GM19035 (cell line): Measurements from ENCODE around the gene SP110.

Source experiments
- ATAC-seq: cut with Tn5 transposase; IDR thresholded peaks from one replicate; pipeline ENCODE4 v1.9.1; 2021; ENCODE audit not compliant: unreplicated experiment

The SP110 gene

DNA sequence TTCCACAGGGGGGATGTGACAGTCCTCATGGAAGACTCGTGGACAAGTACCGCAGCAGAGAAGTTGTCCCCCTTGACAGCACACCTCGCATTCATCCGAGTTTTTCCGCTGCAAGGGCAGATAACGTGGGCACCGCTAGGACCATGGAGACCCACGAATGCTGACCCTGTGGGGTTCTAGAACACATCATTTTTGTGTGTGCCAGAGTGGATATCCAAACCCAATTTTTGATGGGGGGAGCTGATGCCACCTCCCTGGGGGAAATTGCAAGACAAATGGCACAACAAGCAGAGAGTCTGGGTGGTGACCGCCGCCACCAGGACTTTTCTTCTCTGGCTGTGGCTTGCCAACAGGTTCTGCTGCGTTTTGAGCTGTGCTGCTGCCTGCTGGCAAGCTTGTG lies 46.9 kb downstream of the SP110 start:
- no peak for ATAC-seq

- ATAC-seq: no peak
Measured at GRCh38 chr2:230172156-230172555, 47.6 kb downstream of the SP110 start.

- ATAC-seq: no peak
Measured at GRCh38 chr2:230170532-230170931, 49.3 kb downstream of the SP110 start.

DNA sequence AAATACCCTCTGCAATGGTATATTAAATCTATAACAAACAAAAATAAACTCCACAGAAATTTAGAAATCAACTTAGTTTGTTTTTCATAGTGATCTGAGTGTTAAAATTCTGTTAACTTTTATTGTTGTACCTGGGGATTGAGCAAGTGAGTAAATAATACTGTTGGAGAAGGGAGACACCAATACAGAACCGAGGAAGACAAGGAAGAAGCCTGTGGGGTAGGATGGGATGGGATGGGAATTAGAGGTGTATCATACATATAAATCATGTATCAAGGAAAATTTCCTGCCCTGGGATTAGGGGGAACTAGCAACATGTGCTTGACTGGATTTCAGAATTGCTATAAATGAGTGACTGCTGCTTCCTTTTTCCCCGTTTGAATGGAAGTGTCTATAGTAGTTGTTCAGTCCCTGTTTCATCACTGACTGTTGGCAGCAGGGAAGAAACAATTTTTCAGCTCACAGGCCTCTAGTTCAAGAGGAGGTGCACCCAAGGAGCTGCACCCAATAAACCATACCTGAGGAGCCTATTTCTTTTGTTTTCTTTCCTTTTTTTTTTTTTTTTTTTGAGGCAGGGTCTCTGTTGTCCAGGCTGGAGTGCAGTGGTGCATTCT lies 53.1 kb downstream of the SP110 start:
- no peak for ATAC-seq

GRCh38 chr2:230164139-230164538 lies 55.6 kb downstream of the SP110 start:
- no peak for ATAC-seq

- ATAC-seq: no peak
Measured at GRCh38 chr2:230162981-230163380, 56.8 kb downstream of the SP110 start.

DNA sequence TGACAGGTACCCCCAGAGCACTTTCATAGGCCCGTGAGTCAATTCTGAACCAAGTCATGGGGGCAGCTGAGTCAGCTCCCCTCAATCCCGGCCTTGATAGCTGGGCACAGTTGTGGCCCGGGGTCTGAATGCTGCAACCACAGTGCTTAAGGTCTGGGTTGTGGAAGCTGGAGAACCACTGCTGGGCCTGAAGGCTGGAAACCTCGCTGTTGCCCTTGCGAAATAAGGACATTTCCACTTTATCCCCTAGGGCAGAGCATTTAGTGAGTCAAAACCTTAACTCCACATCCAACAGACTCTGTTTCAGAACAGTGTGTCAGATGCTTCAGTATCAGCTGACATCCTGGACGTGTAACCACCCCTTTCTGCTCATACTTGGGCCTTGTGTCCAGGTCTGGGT lies 58.6 kb downstream of the SP110 start:
- no peak for ATAC-seq

DNA sequence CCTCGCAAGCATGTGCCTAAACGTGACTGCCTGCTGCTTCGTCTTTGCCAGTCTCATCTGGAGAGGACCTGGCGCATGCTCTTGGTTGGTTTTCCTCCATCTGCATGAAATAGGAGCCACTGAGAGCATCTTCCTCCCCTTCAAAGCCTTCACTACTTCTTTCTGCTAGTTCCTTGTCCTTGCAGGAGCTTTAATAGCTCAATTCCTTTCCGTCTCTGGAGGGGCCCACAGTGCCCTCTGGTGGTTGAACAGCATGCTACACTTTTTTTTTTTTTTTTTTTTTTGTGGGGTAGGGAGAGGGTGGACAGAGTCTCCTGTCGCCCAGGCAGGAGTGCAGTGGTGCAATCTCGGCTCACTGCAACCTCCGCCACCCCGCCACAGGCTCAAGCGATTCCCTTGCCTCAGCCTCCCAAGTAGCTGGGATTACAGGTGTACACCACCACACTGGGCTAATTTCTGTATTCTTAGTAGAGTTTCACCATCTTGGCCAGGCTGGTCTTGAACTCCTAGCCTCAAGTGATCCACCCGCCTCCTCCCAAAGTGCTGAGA lies 59.6 kb downstream of the SP110 start:
- ATAC-seq: no peak

- ATAC-seq: no peak
Measured at GRCh38 chr2:230158468-230158867, 61.3 kb downstream of the SP110 start.

DNA sequence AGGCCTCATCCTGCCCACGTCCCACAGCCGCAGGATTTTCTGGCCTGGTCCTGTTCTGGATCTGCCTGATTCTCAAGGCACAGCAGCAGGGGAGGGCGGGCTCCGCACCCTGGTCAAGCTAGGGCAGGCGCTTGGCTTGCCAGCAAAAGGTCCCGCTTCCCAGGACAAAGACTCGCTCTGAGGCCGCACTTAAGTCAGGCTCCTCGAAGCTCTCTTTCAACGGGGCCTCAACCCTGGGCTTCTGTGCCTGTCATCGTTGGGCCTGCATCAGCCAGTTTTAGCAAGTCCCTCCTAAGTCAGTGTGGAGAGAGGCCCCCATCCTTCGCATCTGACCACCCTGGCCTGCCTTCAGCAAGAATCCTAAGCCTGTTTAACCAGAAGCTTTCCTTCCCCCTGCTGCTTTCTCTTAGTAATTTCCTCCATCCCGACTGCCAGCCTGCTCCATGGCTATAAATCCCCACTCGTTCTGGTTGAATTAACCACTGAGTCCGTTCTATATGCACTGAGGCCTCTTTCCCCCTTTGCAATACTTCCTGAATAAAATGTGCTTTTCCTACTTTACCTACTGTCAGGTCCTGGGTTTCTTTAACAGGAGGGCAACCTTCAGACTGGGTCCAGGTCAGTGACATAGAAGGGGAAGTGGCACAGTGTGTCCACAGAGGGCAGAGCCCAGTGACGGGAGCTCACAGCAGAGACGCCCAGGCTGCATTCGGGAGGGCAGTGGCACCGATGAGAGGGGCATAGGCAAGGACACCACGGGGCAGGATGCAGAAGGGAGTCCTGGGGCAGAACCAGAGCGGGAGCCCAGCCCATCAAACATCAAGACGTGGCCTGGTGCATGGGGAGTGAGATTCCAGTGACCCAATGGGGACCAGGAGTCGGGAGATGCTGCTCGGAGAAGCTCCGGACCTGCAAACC lies 62.7 kb downstream of the SP110 start:
- ATAC-seq: no peak

DNA sequence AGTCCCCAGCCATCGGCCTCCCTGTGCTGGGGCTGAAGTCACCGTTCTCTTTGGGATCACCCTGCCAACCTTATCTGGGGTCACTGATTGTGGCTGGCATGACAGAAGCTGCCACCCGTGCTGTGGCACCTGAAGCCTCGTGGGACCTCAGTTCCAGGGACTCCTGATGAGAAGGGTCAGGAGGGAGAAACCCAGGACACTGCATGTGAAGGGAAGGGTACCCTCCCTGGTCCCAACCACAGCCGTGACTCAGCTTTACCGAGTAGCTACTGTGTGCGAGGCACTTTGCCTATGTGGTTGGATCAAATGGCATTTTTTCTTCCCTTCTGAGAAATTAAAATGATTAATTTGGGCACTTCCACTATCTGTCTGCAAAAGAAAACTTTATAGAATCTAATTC lies 64.4 kb downstream of the SP110 start:
- no peak for ATAC-seq

DNA sequence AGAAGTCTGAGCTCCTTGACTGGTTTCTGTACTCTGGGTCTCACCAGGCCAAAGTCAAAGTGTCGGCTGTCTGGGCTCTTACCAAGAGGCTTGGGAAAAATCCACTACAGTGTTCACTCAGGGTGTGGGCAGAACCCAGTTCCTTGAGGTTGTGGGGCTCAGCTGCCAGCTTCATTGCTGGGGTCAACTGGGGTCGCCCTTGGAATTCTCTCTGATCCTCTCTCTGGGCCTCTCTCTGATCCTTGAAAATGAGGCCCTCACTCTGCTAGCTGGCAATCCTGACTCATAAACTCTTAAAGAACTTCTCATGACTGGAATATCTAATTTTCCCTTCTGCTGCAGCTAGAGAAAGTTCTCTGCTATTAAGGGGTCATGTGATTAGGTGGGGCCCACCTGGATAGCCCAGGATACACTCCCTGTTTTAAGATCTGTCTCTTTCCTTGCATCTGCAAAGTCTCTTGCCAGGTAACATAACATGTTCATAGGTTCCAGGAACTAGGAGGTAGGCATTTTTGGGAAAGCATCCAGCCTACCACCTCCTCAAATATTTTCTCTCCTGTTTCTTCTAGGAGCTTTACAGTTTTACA lies 66.3 kb downstream of the SP110 start:
- ATAC-seq: no peak

GRCh38 chr2:230152334-230152733 lies 67.5 kb downstream of the SP110 start:
- no peak for ATAC-seq

DNA sequence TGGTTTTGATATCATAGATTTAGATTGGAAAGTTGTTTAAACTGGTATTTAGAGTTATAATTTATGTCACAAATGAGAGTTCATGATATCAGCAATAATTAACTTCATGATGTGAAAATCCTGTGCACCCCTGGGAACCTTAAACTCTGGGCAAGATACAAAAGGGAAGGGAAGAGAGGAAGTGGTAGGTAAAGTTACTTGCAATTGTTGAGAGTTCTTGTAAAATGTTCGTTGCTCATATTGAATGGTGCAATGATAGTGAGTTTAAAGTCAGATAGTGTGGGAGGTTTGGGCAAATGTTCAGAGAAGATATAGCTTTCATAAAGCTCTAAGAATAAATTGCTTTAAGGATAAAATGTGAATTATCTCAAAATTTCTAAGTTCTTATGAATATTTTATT lies 75.4 kb downstream of the SP110 start:
- no peak for ATAC-seq

- ATAC-seq: no peak
Measured at GRCh38 chr2:230140667-230141066, 79.1 kb downstream of the SP110 start.

DNA sequence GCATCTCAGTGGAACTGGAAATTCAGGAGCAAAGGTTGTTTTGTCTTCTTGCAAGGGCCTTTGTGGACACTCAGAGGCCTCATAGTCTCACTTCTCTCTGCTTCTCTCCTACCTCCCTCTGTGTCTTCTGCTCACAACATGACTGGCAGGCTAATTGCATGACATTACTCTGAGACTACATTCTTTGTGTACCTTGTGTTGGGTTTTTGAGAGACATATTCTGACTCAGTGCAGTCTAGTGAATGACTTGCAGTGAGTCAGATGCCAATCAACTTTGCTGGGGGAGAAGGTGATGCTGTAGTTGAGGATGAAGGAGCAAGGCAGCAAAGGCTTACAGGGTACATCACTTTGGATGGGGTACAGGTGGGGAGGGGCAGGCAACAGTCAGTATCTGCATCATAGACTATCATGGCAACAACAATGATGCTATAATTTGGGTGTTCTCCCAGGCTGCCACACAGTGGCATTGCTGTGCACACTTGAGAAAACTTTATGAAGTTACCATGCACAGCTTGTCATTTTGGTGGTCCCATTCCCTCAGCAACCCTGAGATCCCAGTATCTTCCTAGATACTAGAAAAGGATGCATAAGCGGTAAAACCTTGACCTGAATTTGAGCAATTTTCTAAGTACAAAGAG lies 81.8 kb downstream of the SP110 start:
- ATAC-seq: no peak

DNA sequence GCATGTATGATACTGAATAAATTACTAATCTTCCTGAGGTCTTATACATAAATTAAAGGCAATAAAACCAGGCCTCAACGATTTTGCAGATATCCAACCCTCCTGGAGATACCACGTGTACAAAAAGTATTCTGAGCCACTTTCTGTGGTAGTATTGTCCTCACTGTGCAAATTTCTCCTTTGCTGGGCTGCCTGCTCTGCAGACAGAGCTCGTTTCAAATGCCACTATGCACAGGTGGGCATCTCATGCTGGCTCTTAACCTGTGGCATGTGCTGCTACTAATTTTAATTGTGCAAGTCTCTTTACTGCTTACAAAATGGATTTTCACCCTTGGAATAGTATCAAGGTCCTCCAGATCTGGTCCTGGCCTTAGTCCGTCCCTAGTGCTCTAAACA lies 84.7 kb downstream of the SP110 start:
- no peak for ATAC-seq

DNA sequence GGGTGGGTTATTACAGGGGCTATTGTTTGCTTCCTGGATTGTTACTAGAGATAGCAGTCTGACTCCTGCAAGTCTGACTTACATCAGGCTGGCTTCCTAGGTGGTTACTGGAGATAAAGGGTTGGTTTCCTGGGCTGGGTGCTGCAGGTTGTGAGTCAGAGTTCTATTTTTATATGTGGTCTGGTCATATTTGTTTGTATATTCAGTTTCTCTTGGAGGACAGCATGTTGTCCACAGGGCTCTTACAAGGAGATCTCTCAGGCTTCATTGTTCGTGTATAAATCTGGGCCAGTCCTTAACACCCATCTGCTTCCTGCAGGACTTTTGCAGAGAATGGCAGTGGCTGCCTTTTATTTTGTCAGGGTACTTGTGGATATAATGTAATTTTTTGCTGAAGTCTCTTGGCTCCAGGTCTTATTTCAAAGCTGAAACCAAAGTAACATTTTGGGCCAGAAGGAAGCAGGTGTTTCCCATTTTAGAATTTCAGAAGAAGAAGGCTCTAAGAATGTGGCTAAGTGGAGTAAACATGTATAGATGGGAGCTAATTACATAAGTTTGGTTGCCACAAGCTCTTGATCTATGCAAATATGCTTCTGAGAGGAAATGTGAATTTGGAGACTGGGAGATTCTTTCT lies 85.2 kb downstream of the SP110 start:
- no peak for ATAC-seq

DNA sequence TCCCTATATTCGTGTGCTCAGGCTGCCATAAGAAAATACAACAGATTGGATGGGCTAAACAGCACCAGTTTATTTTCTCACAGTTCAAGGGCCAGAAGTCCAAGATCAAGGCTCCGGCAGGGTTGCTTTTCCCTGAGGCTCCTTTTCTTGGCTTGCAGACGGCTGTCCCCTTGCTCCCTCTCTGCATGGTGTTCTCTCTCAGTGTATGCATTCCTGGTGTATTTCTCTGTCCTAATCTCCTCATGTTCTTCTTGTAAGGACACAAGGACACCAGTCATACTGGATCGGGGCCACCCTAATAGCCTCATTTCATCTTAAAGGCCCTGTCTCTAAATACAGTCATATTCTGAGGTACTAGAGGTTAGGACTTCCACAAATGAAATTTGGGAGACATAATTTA lies 88.4 kb downstream of the SP110 start:
- ATAC-seq: no peak

GRCh38 chr2:230130668-230131364 lies 89.0 kb downstream of the SP110 start:
- no peak for ATAC-seq
